ENCODE results near the gene USP46.

The USP46 gene

DNA sequence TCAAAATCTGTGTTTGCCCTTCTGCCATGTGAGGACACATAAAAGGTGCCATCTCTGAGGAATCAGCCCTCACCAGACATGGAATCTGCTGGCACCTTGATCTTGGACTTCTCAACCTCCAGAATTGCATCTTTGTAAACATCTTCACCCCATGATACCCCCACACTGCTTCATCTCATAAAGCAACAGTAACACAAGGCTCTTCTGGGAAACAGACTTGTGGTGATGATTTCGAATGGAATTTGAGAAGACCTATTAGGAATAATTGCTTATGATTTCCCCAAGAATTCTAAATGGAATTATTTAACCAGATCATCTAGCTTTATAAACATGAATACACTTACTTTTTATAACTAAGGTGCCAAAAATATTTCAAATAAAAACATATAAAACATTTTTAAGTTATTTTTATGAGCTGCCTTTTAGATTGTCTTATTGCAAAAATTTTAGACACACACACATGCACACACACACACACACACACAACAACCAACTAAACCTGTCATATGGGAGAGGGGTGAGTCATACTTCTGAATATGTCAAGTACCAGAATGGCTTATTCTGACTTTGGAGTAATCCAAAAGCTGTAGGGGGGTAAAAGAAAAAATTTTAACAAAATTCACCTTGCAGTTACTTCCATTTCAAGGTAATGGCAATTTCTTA is 82.0 kb downstream of the USP46 start:
- DNase-seq (ENCODE audit: low read depth in 2 of 3, low spot score in 1 of 3): no peak

DNA sequence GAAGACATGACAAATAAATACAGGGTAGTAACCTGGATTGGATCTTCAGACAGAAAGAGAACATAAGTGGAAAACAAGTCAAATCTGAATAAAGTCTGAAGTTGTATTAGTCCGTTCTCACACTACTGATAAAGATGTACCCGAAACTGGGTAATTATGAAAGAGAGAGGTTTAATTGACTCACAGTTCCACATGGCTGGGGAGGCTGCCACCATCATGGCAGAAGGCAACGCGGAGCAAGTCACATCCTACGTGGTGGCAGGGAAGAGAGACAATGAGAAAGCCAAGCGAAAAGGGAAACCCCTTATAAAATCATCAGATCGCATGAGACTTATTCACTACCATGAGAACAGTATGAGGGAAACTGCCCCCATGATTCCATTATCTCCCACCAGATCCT is 82.8 kb downstream of the USP46 start:
- no peak for DNase-seq (ENCODE audit: low read depth in 2 of 3, low spot score in 1 of 3)

DNA sequence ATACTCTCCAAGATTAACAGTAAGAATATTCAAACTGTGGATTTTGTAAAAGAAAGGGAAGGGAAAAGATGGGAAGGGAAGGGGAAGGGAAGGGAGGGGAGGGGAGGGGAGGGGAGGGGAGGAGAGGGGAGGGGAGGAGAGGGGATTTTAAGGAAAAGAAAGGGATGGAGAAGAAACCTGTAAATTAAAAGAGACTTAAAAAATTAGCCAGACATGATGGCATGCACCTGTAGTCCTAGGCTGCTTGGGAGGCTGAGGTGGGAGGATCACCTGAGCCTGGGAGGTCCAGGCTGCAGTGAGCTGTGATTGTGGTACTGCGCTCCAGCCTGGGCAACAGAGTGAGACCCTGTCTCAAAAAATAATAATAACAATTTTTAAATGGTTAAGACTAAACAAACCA is 83.7 kb downstream of the USP46 start:
- DNase-seq (ENCODE audit: low read depth in 2 of 3, low spot score in 1 of 3): no peak

DNA sequence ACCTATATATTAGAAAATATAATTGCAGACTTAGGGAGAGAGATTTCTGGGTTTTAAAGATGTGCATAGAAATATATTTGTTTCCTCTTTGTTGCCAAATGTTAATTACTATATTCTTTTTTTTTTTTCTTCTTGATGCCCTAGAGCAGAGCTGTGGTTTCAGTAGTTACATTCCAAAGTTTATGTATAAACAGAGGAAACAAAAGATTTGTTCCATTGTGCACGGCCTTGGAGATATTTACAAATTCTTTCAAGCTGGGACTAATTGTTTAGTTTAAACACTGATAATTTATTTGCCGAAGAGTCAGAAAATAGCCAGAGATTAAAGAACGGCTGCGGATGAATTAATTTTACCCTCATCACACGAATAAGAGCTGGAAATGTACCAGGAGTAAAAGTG is 85.1 kb downstream of the USP46 start:
- no peak for DNase-seq (ENCODE audit: low read depth in 2 of 3, low spot score in 1 of 3)

GRCh38 chr4:52573551-52573950 is 85.5 kb downstream of the USP46 start:
- DNase-seq (ENCODE audit: low read depth in 2 of 3, low spot score in 1 of 3): no peak

- DNase-seq (ENCODE audit: low read depth in 2 of 3, low spot score in 1 of 3): no peak
These were observed 86.1 kb downstream of the USP46 start for GRCh38 chr4:52572936-52573485.

GRCh38 chr4:52568351-52568750 is 90.8 kb downstream of the USP46 start:
- DNase-seq (ENCODE audit: low read depth in 2 of 3, low spot score in 1 of 3): no peak

- no peak for DNase-seq (ENCODE audit: low read depth in 2 of 3, low spot score in 1 of 3)
These were observed 92.7 kb downstream of the USP46 start for GRCh38 chr4:52566136-52567031.

DNA sequence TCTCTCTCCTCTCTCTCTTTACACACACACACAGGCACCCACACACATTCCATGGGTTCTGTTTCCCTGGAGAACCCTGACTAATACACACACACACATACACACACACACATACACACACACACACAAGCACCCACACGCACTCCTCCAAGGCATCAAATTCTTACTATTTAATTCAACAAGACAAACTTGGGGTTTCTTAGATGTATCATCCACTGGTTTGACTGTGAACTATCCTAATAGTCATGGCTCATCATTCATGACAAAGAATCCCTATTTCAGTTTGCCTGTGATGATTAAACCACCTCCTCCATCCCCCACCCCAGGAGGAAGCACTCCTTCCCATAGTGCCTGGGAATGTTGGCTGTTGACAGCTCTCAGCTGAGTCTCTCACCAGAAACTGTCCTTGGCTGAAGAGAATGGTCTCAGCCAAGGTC is 98.2 kb downstream of the USP46 start:
- DNase-seq (ENCODE audit: low read depth in 2 of 3, low spot score in 1 of 3): no peak

DNA sequence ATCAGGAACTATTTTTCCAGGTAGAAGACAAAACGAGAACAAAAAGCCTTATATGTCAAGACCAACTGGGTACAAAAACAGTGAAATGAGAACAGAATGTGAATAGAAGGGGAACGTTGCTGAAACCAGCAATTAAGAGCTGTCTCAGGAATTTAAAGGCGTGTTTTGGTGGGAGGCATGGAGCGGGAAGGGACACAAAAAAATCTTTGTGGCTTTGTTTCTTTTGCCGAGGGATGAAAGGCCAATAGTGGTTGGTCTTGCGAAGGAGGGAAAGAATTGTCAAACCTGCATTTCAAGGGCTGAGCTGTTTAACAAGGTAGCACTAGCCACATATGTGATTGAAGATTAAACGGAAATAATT is 103.8 kb downstream of the USP46 start:
- DNase-seq (ENCODE audit: low read depth in 2 of 3, low spot score in 1 of 3): no peak

- no peak for DNase-seq (ENCODE audit: low read depth in 2 of 3, low spot score in 1 of 3)
These were observed 104.3 kb downstream of the USP46 start for GRCh38 chr4:52554612-52555355.

GRCh38 chr4:52552778-52553177 is 106.3 kb downstream of the USP46 start:
- DNase-seq (ENCODE audit: low read depth in 2 of 3, low spot score in 1 of 3): no peak

DNA sequence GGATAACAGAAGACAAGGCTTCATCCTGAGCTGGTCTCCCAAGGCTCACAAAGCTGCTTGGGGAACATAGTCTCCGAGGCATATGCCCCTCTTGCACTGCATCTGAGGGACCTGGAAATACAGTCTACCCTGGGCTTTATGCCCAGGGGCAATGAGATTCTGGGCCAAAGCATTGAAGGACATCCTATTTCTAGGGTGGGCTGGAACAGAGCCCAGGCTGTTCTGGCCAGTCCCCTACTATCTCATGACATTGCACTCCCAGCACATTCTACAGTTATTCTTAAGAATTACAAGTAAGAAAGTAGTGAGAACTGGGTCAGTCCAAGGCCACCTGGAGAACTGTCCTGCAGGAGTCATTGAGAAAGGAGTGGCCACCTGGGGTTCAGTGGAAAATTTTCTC is 107.6 kb downstream of the USP46 start:
- DNase-seq (ENCODE audit: low read depth in 2 of 3, low spot score in 1 of 3): no peak

GRCh38 chr4:52550186-52550585 is 108.9 kb downstream of the USP46 start:
- DNase-seq (ENCODE audit: low read depth in 2 of 3, low spot score in 1 of 3): no peak

GRCh38 chr4:52548818-52549570 is 110.1 kb downstream of the USP46 start:
- DNase-seq (ENCODE audit: low read depth in 2 of 3, low spot score in 1 of 3): no peak

DNA sequence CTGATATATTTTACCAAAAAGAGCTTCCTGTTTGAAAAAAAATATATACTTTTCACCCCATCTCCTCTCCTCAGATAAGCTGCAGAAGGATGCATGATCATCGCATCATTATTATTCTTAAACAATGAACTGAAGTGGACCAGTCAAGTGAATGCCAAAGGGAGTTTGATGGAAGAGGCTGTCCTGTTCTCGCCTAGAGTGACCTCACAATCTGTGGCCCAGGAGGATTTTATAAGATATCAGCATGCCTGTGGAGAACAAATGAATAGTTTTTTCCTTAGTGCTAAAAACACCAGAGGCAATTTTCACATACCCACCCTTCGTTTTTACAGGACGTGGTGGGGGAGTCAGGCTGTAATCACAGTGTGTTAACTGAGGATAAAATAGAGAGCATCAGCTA is 112.7 kb downstream of the USP46 start:
- DNase-seq (ENCODE audit: low read depth in 2 of 3, low spot score in 1 of 3): no peak

GRCh38 chr4:52545099-52546069 is 113.7 kb downstream of the USP46 start:
- peak; percentile 24 to 55 (median 43) for DNase-seq (ENCODE audit: low read depth in 2 of 3, low spot score in 1 of 3)

All from stimulated activated CD4-positive, alpha-beta T cell treated with anti-CD3 and anti-CD28 coated beads, Interleukin-12 subunit alpha, Interleukin-12 subunit beta, amount 100 ng/mL, for 48 hours (primary cell).